ENCODE measurements around the gene MCOLN3.

The MCOLN3 gene

GRCh38 chr1:84968101-84968500 lies 80.2 kb downstream of the MCOLN3 start:
- TF ChIP-seq CTCF (IDR thresholded peaks at IDR 0.05; ENCODE audit: insufficient read depth, low read length, poor library complexity, severe bottlenecking): no peak
- Histone ChIP-seq H3K4me3 (replicated peaks; ENCODE audit: low read depth, low read length) (no peak overlapping the region), H3K36me3 (ENCODE audit: control insufficient read depth, insufficient read depth, low read length) (peaks cover 5% of the 10 kb centered on the region), H3K27me3 (replicated peaks; ENCODE audit: control insufficient read depth, insufficient read depth, low read length) (no peaks in the 10 kb centered on the region)
- DNase-seq (ENCODE audit: extremely low read depth, insufficient read length): no peak
